OCI-LY1 (cell line): Measurements from ENCODE around the gene MYO15A.

Source experiments
- EZH2 ChIP-seq: fragments of 200-600 bp; sonication (generic), shearing (Covaris generic); IDR thresholded peaks from 2 replicates; pipeline ENCODE4 v1.8.0; 2017; ENCODE audit warnings: borderline replicate concordance, mixed run types, mild to moderate bottlenecking, antibody characterized with exemption, low read length, moderate library complexity, mixed read lengths
- TF ChIP-seq, protein P1 (sequence below): fragments of 200-600 bp; sonication (generic), shearing (Covaris generic); IDR thresholded peaks from 2 replicates; pipeline ENCODE4 v1.5.1; 2017; ENCODE audit warnings: mild to moderate bottlenecking, antibody characterized with exemption, low read length, moderate library complexity, mixed read lengths

DNA sequence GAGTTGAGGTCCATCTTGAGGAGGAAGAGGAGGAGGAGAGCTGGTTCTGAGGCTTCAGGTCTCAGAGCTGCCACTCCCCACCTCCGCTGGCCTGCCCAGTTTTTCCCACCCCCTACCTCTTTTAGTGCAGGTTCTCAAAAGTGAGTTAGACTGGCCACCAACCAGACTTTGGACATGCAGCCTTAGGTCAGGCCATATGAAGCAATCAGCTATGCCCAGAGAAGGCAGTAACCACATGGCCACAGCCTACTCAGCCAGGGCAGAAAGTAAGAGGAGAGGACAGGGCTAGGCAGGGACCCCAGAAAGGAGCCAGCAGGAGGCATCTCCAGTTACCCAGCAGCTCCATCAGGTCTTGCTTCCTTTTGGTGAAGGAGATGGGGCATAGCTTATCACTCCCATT lies 9.0 kb downstream of the MYO15A start:
- TF ChIP-seq, protein P1, sequence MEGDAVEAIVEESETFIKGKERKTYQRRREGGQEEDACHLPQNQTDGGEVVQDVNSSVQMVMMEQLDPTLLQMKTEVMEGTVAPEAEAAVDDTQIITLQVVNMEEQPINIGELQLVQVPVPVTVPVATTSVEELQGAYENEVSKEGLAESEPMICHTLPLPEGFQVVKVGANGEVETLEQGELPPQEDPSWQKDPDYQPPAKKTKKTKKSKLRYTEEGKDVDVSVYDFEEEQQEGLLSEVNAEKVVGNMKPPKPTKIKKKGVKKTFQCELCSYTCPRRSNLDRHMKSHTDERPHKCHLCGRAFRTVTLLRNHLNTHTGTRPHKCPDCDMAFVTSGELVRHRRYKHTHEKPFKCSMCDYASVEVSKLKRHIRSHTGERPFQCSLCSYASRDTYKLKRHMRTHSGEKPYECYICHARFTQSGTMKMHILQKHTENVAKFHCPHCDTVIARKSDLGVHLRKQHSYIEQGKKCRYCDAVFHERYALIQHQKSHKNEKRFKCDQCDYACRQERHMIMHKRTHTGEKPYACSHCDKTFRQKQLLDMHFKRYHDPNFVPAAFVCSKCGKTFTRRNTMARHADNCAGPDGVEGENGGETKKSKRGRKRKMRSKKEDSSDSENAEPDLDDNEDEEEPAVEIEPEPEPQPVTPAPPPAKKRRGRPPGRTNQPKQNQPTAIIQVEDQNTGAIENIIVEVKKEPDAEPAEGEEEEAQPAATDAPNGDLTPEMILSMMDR: no peak
- TF ChIP-seq EZH2: no peak
